NCI-H526 (cell line): Measurements from ENCODE around the gene HDAC10.

Experiments used
- DNase-seq, 2 experiments: peaks; one replicate each; lab custom pipeline; 2025; lab: John Stamatoyannopoulos, UW

The HDAC10 gene

DNA sequence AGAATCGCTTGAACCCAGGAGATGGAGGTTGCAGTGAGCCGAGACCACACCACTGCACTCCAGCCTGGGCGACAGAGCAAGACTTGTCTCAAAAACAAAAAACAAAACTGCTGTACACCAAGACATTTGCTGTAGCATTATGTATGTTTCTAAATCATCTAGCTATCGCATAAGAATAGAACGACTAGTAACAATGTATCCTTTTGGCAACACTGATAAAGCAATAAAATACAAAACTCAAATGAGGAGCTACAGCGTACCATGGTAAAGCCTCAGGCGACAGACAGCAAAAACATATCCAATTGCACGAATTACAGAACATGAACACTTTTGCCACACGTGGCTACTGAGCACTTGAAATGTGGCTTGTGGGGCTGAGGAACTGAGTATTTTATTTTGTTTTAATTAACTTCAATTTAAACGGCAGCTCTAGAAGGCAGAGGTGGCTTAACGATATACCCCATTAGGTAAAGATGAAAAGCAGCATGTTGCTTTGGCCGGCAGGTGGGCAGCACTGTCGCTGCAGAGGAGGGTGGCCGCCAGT lies 8.6 kb downstream of the HDAC10 start:
- no peak for DNase-seq

DNA sequence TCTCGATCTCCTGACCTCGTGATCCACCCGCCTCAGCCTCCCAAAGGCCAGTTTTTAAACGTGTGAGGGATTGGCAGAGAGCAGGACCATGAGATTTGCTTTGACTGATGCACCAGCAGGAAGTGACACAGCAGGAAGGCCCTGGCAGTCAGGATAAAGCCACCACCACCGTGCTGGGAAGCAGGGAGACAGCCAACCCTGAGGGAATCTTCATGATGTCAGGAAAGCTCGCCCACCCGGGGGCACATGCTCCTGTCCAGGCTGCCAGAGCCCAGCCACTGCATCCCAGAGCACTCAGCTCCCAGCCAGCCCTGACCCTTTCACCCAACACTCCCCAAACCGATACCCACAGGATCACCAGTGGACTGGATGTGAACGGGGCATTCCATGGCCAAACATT lies 12.3 kb downstream of the HDAC10 start:
- no peak for DNase-seq

- no peak for DNase-seq
Measured at GRCh38 chr22:50236731-50237409, 14.2 kb downstream of the HDAC10 start.

- DNase-seq: no peak
Measured at GRCh38 chr22:50233223-50233622, 17.8 kb downstream of the HDAC10 start.

- no peak for DNase-seq
Measured at GRCh38 chr22:50232481-50233151, 18.4 kb downstream of the HDAC10 start.

- no peak for DNase-seq
Measured at GRCh38 chr22:50229370-50229769, 21.7 kb downstream of the HDAC10 start.

DNA sequence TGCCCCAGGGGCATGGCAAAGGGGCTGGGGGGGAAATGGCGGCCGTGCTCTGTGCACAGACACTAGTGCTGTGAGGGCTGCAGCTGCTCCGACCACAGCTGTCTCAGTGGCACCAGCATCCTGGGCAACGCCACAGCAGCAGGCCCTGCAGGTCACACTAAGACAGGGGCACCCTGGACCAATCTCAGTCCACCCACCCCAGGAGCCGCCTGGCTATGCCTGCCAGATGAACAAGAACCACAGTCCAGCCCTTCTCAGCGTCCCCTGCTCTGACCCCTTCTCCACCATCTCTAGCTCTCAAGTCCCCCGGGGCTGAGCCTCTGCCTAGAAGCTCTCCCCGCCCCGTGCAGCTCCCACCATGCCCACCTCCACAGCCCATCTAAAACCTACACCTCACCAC lies 22.7 kb downstream of the HDAC10 start:
- no peak for DNase-seq

DNA sequence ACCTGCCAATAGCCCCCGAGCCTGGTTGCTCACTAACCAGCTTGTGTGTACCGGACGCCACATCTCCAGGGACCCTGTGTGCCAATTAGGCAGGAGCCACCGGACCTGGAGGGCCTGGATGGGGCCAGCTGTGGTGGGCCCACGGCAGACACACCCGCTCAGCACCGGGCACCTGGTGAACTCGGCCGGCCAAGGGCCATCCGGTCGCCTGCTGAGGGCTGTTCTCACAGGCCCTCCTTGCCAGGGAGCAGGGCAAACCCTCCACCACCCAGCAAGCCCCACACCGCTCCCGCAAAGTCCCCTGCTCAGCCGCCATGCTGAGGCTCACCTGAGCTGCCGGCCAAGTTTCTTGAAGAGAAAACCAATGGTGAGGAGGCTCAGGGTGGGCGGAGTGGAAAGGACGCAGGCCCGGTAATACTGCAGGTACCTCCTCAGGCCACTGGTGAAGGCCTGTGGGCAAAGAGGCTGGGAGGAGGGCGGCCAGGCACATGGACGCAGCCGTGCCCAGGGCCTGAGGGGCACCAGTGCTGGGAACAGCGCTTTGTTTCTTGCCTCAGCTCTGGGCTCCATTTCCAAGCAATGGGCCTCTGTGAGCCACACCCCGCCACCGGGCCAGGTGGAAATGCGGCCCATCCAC lies 23.4 kb downstream of the HDAC10 start:
- DNase-seq: no peak

- DNase-seq: no peak
Measured at GRCh38 chr22:50226875-50227165, 24.2 kb downstream of the HDAC10 start.

GRCh38 chr22:50226063-50226874 lies 24.8 kb downstream of the HDAC10 start:
- DNase-seq: no peak

DNA sequence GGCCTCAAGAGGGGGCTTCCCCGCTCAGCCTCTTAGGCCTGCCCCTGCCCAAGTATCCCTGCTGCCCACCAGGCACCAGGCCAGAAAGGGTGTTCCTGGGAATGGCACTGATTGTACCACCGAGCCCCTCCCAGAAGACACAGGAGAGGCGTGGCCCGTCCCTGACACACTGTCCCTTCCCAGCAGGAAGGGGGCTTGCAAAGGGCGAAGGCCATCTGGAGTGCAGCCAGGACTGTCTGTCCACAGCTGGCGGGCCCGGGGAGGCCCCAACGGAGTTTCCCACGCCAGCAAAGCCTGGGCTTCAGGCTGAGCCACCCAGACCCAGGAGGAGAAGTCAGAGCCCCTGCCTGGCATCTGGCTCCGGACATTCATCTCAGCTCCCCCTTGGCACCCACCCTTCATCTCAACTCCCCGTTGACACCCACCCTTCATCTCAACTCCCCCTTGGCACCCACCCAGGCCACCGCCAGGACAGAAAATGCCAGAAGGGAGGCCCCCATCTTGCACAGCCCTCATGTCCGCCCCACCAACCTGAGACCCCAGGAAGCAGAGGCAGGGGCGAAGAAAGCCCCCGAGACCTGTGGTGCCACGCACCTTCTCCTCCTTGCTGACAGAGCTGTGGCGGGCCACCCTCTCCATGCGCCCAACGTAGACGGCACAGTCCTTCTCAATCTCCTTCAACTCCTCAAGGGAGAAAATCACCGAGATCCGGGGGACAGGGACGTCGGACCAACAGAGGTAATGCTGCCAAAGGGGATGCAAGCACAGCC lies 25.7 kb downstream of the HDAC10 start:
- no peak for DNase-seq

DNA sequence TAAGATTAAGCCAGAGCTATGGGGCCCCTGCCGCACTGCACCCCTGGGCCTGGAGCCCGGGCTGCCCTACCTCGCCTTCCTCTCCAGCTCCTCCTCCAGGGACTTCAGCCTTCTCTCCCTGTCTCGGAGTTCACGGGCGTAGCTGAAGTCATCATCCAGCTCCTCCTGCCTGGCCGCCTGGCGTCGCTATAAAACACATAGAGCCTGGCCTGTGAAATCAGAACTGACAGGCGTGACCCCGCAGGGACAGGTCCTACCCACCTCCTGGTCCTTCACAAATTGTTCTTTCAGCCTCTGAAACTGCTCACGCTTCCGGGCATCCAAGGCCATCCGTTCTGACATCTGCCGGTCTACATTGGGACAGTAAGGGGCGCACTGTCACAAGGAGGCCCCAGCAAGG lies 27.0 kb downstream of the HDAC10 start:
- DNase-seq: no peak

DNA sequence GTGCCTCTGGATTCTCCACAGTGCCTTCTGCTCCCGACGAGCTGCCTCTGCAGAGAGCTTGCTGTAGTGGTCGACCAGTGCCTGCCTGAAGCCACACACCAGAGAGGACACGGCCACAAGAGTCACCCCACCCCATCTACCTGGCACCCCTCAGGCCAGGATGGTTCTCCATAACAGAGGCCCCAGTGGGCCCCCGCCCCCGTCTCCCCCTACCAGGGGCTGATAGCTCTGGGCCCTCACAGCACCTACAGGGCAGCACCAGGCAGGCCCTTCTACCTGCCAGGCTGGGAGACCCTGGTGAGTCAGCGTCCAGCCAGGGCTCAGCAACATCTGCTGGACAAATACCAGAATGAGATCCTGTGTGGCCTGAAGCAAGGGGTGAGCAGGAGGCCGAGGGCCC lies 28.6 kb downstream of the HDAC10 start:
- no peak for DNase-seq

- DNase-seq: no peak
Measured at GRCh38 chr22:50221410-50222300, 29.4 kb downstream of the HDAC10 start.

DNA sequence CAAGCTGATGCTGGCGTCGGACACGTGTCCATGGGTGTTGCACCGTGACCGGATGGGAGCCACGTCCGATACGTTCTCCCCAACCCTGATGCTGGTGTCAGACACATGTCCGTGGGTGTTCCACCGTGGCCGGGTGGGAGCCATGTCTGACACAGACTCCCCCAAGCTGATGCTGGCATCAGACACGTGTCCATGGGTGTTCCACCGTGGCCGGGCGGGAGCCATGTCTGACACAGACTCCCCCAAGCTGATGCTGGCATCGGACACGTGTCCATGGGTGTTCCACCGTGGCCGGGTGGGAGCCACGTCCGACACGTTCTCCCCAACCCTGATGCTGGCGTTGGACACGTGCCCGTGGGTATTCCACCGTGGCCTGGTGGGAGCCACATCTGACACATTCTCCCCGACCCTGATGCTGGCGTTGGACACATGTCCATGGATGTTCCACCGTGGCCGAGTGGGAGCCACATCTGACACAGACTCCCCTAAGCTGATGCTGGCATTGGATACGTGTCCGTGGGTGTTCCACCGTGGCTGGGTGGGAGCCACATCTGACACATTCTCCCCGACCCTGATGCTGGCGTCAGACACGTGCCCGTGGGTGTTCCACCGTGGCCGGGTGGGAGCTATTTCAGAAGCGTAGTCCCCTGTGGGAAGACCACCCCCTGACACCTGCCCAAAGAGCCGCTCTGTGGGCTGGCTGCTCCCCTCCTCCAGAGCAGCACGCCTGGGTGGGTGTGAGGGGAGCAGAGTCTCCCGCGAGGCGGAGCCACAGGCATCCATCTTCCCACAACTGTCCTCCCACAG lies 30.3 kb downstream of the HDAC10 start:
- no peak for DNase-seq

GRCh38 chr22:50219800-50220602 lies 31.1 kb downstream of the HDAC10 start:
- DNase-seq: no peak

- DNase-seq: peak in 1 of 2 experiments; percentile 77
Measured at GRCh38 chr22:50218996-50219727, 31.9 kb downstream of the HDAC10 start.
